Left forelimb (tissue), 1 donor: ENCODE results near the gene C6orf136.
A peak's percentile ranks its signal among the peaks of the same experiment; 100 is the strongest.

ENCODE experiments used
- DNase-seq: peaks from one replicate; pipeline ENCODE4 v3.0.0-alpha.2; 2018; ENCODE audit warnings: low spot score

The C6orf136 gene

GRCh38 chr6:30646450-30647241 lies at the start of gene C6orf136:
C6orf136 (plus strand) TSS chr6:30647133; CDS start chr6:30647232, 99 bp downstream.
- DNase-seq, result peak; percentile 94

GRCh38 chr6:30597315-30598144 lies 49.4 kb upstream of the C6orf136 start:
- peak; percentile 78 for DNase-seq

GRCh38 chr6:30598912-30599624 lies 47.9 kb upstream of the C6orf136 start:
- no peak for DNase-seq

- no peak for DNase-seq
Measured at GRCh38 chr6:30599625-30600324, 47.2 kb upstream of the C6orf136 start.

- no peak for DNase-seq
Measured at GRCh38 chr6:30600451-30600961, 46.4 kb upstream of the C6orf136 start.

DNA sequence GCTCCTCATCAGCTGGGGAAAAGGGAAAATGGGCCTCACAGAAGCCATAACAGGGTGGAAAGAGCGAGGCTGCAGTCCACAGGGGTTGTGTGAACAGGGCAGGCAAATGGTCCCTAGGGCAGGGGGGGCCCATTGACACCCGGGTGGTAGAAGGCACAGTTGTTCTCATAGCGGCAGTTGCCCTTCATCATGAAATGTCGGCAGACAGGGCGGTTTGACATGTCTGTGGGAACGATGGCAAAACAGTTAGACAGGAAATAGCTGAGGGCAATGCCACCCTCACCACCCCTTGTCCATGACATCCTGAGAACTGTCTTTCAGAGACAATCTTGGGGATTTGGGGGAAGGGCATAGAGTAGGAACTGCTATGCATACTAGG lies 45.5 kb upstream of the C6orf136 start:
- no peak for DNase-seq

DNA sequence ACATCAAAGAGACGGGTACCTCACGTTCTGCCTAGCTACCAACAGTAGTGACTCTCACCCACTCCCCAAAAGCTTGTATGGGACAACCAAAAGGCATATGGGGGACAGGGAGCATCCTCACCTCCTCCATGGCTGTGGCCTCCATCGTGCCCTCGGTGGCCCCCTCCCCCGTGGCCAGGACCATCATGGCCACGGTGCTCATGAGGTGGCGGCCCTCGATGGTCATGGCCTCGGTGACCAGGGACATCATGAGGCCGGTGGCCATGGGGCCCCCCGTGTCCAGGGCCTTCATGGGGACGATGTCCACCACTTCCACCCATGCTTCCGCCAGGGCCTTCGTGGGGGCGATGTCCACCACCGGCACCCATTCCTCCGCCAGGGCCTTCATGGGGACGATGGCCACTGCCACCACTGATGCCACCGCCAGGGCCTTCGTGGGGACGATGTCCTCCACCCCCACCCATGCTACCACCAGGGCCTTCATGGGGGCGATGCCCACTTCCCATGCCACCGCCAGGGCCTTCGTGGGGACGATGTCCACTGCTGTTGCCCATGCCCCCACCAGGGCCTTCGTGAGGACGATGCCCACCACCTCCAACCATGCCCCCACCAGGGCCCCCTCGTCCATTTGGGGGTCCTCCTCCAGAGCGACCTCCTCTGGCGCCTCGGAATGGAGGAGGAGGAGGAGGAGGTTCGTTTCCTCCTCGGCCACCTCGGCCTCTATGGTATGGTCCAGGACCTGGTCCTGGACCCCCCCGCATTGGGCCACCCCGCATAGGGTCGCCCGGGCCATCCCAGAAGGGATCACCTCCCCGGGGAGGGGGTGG lies 44.9 kb upstream of the C6orf136 start:
- DNase-seq, result no peak

GRCh38 chr6:30603961-30604360 lies 43.0 kb upstream of the C6orf136 start:
- no peak for DNase-seq

- DNase-seq, result no peak
Measured at GRCh38 chr6:30610065-30610464, 36.9 kb upstream of the C6orf136 start.

GRCh38 chr6:30611150-30611855 lies 35.6 kb upstream of the C6orf136 start:
- no peak for DNase-seq

DNA sequence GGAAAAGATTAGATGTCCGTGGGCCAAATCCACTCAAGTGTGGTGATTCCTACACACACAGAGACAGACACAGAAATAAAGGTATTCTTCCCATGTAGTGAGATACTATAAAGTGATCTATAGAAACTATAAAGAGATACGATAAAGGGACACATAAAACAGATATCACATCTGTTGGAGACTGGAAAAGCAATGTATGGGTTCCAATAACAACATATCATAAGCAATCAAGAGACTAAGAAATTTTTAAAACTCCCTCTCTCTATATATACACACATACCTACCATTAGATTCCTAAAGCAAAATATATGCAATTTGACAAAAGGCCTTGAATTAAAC lies 35.1 kb upstream of the C6orf136 start:
- no peak for DNase-seq

DNA sequence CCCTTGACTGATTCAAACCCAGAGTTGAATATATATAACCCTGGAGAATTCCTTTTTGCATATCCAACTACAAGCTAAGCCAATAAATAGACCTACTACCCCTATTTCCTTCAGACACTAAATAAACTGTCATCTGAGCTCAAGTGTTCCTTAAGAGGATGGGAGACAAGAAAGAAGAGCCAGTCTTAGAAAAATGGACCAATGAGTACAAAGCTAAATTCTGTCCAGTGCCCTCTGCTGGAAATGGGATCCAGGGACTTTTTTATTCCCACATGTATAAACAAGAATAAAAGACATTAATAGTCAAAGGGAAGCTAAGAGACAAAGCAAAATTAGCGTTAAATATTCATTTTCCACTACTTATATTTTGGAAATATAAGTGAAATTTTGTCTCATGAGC lies 34.7 kb upstream of the C6orf136 start:
- no peak for DNase-seq

DNA sequence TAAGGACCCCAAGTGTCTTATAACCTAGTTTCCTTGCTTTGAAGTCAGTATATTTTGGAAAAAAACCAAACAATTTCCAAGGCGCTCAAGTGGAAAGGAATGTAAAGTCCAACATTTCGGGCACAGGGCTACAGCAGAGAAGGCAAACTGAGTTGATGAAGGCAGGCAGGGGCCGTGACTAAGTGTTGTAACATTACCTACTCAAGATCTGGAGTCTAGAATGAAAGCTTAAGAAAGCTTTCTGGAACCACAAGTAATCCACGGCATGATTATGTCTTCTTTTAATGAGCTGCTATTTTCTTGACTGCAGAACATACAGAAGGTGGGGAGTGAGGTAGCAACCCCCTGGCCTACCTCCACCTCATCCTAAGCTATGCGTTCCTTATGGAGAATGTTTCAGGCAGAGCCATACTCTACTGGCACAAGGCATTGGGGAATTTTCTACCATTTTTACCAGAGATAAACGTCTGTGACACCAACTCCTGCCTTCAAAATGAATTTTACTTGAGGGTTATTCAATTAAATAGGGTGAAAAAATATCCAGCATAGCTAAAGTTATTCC lies 34.2 kb upstream of the C6orf136 start:
- DNase-seq, result no peak

DNA sequence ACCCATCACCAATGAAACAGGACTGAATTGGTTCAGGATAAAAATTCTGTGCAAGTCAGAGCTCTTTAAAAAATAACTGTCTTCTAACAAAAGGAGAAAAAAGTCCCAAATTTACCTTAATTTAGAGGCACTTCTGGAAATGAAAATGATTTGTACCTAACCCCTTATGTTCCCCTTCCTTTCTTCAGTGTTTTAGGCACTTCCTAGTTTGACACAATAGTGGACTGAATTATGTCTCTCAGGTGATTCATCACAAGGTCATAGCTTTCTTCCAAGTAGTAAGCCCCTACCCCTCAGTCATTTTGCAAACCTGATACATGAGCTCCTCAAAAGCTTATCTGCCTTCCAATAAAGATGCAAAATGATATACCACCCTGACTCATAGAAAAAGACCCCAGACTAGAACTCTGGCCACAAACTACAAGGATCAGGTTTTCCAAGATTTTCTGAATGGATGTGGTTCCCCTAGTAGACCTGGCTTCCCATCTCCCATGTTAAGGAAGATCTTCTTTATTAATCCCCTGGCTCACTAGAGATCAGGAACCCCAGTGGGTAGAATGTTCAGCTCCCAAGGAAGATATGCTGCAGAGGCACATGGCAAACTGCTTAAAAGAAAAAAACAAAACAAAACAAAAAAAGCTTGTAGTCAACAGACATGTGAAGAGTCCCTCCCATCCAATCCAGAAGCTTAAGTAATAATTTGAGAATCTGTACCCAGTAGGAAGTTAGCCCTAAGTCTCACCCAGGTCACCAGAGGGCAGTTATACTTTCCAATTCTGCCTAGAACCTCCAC lies 33.5 kb upstream of the C6orf136 start:
- DNase-seq, result no peak

DNA sequence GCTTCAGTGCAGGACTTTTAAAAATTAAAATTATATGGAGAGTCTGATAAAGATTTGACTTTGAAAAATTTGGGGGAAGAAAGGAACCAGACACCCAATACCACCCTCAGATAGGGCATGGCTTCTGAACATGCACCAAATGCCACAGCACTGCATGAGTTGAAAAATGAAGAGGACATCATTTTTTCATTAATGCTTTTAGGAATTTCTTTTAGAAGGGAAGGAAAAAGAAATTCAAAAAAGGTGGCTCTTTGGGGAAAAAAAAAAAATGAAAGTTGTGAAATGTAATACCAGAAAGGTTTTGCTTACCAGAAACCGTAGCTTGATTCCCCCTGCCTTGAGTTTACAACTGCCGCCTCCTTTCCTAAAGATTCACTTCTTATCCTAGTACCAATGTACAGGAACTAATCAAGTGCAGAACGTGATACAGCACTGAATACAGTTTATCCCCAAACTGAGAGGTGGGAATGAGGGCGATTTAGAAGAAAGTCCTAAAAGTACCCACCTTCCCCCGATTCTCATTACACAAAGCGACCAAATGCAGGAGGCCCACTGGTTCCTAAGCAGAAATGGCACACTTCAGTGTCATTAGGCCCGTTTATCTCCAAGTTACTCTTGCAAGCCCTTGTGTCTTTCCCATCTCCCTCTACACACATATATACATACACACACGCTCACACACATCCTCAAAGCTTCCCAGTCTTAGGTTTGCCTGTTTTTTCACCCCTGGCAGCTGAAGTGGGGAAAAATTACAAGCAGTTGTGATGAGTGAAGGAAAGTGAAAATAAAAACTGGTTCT lies 32.7 kb upstream of the C6orf136 start:
- DNase-seq, result no peak

DNA sequence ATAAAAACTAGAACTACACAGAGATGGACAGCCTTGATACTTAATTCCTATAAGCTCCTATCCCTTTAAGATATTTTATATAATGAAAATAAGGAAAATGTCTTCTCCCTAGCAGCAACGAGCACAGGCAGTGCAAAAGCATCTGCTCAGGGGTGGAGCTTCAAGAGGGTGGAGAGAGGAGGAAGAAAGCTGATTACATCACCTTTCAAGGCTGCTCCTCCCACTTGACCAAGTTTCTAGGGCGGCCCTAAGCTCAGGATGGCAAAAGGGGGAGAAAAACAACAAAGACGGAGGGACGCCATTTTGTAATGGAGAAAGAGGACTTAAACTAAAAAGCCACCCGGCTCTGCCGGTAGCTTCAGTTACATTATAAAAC lies 32.1 kb upstream of the C6orf136 start:
- peak; percentile 84 for DNase-seq

DNA sequence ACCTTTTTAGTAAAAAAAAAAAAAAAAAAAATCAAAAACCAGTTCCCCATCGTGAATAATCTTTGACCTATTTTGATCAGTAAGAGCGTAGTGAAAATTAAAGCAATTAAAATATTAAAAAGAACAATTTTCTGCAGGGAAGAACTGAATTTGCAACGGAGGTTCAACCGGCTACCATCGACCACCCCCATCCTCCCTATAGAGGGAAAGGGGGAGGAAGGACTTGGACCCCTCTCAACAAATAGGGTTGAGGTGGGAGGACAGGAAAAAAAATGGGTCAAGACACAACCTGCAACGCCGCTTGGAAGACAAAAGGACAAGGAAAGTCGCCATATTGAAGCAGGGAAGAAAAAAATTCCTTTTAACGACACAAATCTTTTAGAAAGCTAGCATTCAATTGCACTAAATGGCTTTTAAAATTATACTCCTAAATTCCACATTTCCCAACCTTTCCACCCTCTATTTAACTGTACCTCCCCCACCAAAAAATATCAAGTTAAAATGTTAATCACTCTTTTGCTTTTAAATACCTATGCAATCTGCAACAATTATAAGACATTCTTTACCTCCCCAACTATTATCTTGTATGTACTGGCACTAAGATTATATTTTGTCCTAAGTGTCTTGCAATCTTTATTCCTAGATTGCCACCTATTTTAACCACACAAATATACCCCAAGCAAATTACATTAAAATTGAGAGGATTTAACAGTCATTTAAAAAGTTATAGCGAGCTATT lies 31.5 kb upstream of the C6orf136 start:
- DNase-seq, result peak; percentile 78
